ENCODE data around the gene ADISSP. TPM values are rescaled to one million over a fixed set of nuclear protein-coding genes. Genes with fewer than 3 reads are reported as not detected.

Gene ADISSP
- 14.4 TPM for total RNA-seq

GRCh38 chr20:3767427-3768341 lies at the start of gene ADISSP:
Gene ADISSP (minus strand): TSS chr20:3767753. CDS start chr20:3760100, 7,653 bp downstream.
- peak; percentile 95 for DNase-seq

- DNase-seq: no peak
Observed at GRCh38 chr20:3815703-3816315, 48.3 kb upstream of the ADISSP start.

GRCh38 chr20:3814928-3815495 lies 47.5 kb upstream of the ADISSP start:
- DNase-seq: no peak

- no peak for DNase-seq
Observed at GRCh38 chr20:3813848-3814581, 46.5 kb upstream of the ADISSP start.

- DNase-seq: no peak
Observed at GRCh38 chr20:3812975-3813847, 45.7 kb upstream of the ADISSP start.

GRCh38 chr20:3812259-3812681 lies 44.7 kb upstream of the ADISSP start:
- peak; percentile 72 for DNase-seq

- DNase-seq: peak; percentile 98
Observed at GRCh38 chr20:3811467-3812258, 44.1 kb upstream of the ADISSP start.

GRCh38 chr20:3808544-3808943 lies 41.0 kb upstream of the ADISSP start:
- DNase-seq: no peak

- no peak for DNase-seq
Observed at GRCh38 chr20:3804781-3805180, 37.2 kb upstream of the ADISSP start.

GRCh38 chr20:3804254-3804751 lies 36.8 kb upstream of the ADISSP start:
- DNase-seq: no peak

- DNase-seq: no peak
Observed at GRCh38 chr20:3803854-3804253, 36.3 kb upstream of the ADISSP start.

- no peak for DNase-seq
Observed at GRCh38 chr20:3803289-3803688, 35.7 kb upstream of the ADISSP start.

- no peak for DNase-seq
Observed at GRCh38 chr20:3802524-3803239, 35.1 kb upstream of the ADISSP start.

GRCh38 chr20:3801846-3802245 lies 34.3 kb upstream of the ADISSP start:
- no peak for DNase-seq

- DNase-seq: no peak
Observed at GRCh38 chr20:3801299-3801698, 33.7 kb upstream of the ADISSP start.

- DNase-seq: no peak
Observed at GRCh38 chr20:3800878-3801260, 33.3 kb upstream of the ADISSP start.

GRCh38 chr20:3800256-3800877 lies 32.8 kb upstream of the ADISSP start:
- DNase-seq: no peak

- no peak for DNase-seq
Observed at GRCh38 chr20:3798908-3799248, 31.3 kb upstream of the ADISSP start.

GRCh38 chr20:3798373-3798768 lies 30.8 kb upstream of the ADISSP start:
- no peak for DNase-seq

Measured in skin of body (tissue), 2 donors.